SK-N-SH (cell line): ENCODE data around the gene THBS2.

Source experiments
- CTCF ChIP-seq: fragments of 200-600 bp; sonication (generic); IDR thresholded peaks from 2 replicates; pipeline ENCODE4 v1.6.1; 2017; ENCODE audit warnings: antibody characterized with exemption, mild to moderate bottlenecking, moderate library complexity
- FOXJ3 ChIP-seq: sonication (generic); formaldehyde crosslinking; IDR thresholded peaks from 2 replicates; pipeline ENCODE4 v1.5.1; 2020; ENCODE audit warnings: mild to moderate bottlenecking, missing genetic modification reagents
- GABPA ChIP-seq: IDR thresholded peaks from 2 replicates; pipeline ENCODE4 v1.4.0; 2012; ENCODE audit warnings: low read depth, mild to moderate bottlenecking
- IRF3 ChIP-seq: fragments of 150-350 bp; IDR thresholded peaks from 2 replicates; pipeline ENCODE4 v1.6.1; 2016; ENCODE audit warnings: mild to moderate bottlenecking, low read depth, low read length
- MAX ChIP-seq: IDR thresholded peaks from 2 replicates; pipeline ENCODE4 v1.4.0; 2012; ENCODE audit warnings: low read depth
- MXI1 ChIP-seq: IDR thresholded peaks from 2 replicates; pipeline ENCODE4 v1.6.1; 2012; ENCODE audit warnings: mild to moderate bottlenecking, low read depth, low read length, improper control_type of control experiment
- NRF1 ChIP-seq: IDR thresholded peaks from 2 replicates; pipeline ENCODE4 v1.6.1; 2012; ENCODE audit warnings: low read depth, mild to moderate bottlenecking, low read length
- POLR2AphosphoS5 ChIP-seq: IDR thresholded peaks from 2 replicates; pipeline ENCODE4 v1.6.1; 2012; ENCODE audit warnings: low read depth, low read length
- RAD21 ChIP-seq: IDR thresholded peaks from 2 replicates; pipeline ENCODE4 v1.6.1; 2012; ENCODE audit warnings: mild to moderate bottlenecking, low read length
- RXRA ChIP-seq: IDR thresholded peaks from 2 replicates; pipeline ENCODE4 v1.4.0; 2012; ENCODE audit warnings: low read depth, mild to moderate bottlenecking, borderline replicate concordance
- YY1 ChIP-seq: IDR thresholded peaks from 2 replicates; pipeline ENCODE4 v1.4.0; 2012; ENCODE audit warnings: low read depth, mild to moderate bottlenecking
- TF ChIP-seq, protein P1 (sequence below): fragments of 150-350 bp; IDR thresholded peaks from 2 replicates; pipeline ENCODE4 v1.6.1; 2017; ENCODE audit warnings: antibody characterized with exemption, low read length, low read depth, borderline replicate concordance

GRCh38 chr6:169271877-169272216 is 18.2 kb upstream of the THBS2 start:
- TF ChIP-seq MAX (no peak), GABPA (no peak), CTCF (no peak), YY1 (no peak), POLR2AphosphoS5 (no peak), RAD21 (no peak), FOXJ3 (CRISPR knock-in tag) (no peak), IRF3 (no peak), MXI1 (no peak), RXRA (no peak), NRF1 (no peak)
- TF ChIP-seq, protein P1, sequence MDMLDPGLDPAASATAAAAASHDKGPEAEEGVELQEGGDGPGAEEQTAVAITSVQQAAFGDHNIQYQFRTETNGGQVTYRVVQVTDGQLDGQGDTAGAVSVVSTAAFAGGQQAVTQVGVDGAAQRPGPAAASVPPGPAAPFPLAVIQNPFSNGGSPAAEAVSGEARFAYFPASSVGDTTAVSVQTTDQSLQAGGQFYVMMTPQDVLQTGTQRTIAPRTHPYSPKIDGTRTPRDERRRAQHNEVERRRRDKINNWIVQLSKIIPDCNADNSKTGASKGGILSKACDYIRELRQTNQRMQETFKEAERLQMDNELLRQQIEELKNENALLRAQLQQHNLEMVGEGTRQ = no peak
